GM12875 (cell line): ENCODE results near the gene B3GALT6.

Experiments
- H3K4me3 ChIP-seq: one replicate; pipeline ENCODE4 v1.5.1; 2011; ENCODE audit warnings: low read depth, low read length, control low read depth
- TF ChIP-seq, protein P1 (sequence below): IDR thresholded peaks from 2 replicates; pipeline ENCODE4 v1.5.1; 2011; ENCODE audit warnings: low read depth, mild to moderate bottlenecking, control low read depth, inconsistent platforms, low read length, moderate library complexity, borderline replicate concordance; ENCODE audit not compliant: insufficient read depth

The B3GALT6 gene

DNA sequence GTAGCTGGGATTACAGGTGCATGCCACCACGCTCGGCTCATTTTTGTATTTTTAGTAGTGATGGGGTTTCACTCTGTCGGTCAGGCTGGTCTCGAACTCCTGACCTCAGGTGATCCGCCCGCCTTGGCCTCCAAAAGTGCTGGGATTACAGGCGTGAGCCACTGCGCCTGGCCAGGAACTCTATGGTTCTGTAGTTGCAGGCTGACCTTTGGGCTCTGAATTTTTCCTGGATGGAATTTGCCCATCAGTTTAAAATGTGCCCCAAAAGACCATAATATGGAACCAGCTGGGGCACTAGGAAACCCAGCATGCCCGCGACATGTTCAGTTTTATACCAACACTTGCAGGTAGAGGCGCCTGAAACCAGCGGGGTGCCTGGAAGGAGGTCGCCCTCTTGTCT, 46.6 kb downstream of the B3GALT6 start:
- no peak overlapping the region for H3K4me3 ChIP-seq
- TF ChIP-seq, protein P1, sequence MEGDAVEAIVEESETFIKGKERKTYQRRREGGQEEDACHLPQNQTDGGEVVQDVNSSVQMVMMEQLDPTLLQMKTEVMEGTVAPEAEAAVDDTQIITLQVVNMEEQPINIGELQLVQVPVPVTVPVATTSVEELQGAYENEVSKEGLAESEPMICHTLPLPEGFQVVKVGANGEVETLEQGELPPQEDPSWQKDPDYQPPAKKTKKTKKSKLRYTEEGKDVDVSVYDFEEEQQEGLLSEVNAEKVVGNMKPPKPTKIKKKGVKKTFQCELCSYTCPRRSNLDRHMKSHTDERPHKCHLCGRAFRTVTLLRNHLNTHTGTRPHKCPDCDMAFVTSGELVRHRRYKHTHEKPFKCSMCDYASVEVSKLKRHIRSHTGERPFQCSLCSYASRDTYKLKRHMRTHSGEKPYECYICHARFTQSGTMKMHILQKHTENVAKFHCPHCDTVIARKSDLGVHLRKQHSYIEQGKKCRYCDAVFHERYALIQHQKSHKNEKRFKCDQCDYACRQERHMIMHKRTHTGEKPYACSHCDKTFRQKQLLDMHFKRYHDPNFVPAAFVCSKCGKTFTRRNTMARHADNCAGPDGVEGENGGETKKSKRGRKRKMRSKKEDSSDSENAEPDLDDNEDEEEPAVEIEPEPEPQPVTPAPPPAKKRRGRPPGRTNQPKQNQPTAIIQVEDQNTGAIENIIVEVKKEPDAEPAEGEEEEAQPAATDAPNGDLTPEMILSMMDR: no peak

DNA sequence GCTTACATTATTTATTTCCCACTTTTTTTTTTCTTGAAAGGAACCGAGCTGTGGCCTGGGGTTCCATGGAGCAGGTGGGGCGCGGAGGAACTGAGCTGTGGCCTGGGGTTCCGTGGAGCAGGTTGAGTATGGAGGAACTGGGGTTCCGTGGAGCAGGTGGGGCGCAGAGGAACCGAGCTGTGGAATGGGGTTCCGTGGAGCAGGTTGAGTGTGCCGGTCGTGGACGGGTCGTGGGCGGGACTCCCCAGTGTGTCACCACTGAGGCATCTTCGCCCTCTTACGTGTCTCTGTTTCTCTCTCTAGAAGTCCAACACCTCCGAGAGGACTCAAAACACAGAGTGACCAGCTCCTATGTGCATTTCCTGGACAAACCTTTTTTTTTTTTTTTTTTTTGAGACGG, 47.0 kb downstream of the B3GALT6 start:
- TF ChIP-seq, protein P1: no peak
- H3K4me3 ChIP-seq: no peak overlapping the region

DNA sequence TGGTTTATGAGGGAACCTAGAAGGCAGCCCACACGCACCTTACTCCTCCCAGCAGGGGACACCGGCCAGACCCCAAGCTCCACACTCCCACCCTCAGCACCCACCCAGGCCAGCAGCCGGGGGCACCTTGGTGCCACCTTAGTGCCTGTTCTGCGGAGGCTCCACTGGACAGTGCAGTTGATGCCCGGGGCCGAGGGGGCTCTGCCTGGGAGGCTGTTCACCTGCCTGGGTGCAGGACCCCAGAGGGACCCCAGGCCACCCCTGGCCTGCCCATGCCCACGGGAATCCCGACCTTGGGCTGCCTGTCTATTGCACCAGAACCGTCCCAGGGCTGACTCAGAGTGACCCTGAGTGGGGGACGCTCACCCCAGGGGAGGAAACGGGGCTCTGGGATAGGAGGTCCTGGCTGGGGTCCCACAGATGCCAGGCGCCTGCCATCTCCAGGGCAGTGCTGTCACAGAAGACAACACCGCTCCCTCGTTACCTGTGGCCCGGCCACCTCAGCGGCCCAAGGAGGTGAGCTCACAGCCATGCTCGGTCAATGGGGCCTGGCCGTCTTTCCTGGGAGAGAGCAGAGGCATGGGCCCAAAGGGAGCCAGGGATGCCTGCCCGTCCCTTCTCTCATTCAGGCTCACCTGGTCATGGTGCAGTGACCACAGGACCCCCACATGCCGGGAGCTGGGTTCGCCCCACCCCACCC, 48.9 kb downstream of the B3GALT6 start:
- H3K4me3 ChIP-seq: no peak overlapping the region
- TF ChIP-seq, protein P1: no peak

DNA sequence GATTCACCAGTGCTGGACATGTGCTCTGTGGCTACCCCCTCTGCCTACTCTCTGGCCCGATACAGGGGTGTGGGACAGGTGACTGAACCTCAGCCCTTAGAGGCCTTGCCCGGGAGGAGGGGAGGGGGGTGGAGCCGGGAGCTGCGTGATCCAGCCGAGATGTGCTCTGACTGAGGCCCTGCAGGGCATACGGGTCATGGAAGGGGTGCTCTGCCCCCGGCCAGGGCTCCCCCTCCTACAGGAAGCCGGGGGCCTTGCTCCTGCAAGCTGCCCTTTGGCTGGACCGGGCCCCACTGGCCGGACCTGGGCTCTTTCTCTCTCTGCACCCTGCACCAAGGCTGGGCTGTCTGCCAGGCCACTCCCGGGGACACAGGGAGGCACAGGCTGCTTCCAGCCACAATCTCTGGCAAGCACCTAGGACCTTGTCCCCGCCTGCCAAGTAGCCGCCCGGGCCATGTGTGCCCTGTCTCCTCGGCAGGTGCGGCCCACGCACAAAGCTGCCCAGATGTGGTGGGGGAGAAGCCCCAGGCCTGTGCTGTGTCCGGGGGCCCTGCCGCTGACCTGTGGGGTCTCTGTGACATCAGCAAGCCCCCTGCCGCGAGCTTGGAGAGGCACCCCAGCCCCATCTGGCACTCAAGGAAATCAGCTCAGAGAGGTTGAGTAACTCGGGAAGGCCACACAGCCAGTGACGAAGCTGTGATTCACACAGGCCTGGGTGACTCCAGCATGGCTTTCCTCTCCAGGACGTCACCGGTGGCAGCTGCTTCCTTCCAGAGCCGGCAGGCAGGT, 49.7 kb downstream of the B3GALT6 start:
- TF ChIP-seq, protein P1: no peak
- no peak overlapping the region for H3K4me3 ChIP-seq

DNA sequence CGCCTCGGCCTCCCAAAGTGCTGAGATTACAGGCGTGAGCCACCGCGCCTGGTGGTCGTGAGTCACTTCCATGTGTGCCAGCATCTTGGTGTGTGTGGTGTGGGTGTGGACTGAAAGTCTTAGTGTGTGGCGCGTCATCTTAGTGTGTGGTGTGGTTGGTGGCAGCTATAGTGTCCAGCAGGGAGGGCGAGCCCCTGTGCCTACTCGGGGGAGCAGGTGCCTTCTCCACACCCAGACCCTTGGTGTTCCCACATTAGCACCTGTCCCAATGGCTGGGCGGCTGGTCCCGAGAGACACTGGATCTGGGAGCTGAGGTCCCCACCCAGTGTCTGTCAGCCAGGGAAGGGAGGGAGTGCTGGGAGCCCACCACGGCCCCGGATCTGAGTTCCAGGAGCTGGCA, 51.0 kb downstream of the B3GALT6 start:
- TF ChIP-seq, protein P1: no peak
- H3K4me3 ChIP-seq: no peak overlapping the region

DNA sequence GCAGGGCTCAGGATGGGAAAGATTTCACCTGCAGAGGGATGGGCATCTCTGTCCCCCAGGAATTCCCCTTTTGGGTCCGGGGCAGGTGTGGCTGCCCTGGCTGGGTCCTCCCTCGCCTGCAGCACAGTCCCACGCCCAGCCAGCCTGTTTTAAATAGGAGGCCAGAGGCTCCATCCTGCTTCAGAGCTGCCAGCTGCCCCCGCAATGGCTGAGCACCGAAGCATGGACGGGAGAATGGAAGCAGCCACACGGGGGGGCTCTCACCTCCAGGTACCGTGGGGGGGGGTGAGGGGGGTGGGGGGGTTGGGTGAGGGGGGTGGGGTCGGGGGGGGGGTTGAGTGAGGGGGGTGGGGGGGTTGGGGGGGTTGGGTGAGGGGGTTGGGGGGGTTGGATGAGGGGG, 51.8 kb downstream of the B3GALT6 start:
- H3K4me3 ChIP-seq: no peak overlapping the region
- TF ChIP-seq, protein P1: 0 out of 2 replicates have a peak, but pooled peaks have one; percentile 10
